ENCODE measurements around the gene PODXL.
"Not testable (repeated sequence)": the region's sequence is repeated elsewhere in the genome, so short reads cannot be mapped to it uniquely, and the experiment has no call there.

Gene PODXL

DNA sequence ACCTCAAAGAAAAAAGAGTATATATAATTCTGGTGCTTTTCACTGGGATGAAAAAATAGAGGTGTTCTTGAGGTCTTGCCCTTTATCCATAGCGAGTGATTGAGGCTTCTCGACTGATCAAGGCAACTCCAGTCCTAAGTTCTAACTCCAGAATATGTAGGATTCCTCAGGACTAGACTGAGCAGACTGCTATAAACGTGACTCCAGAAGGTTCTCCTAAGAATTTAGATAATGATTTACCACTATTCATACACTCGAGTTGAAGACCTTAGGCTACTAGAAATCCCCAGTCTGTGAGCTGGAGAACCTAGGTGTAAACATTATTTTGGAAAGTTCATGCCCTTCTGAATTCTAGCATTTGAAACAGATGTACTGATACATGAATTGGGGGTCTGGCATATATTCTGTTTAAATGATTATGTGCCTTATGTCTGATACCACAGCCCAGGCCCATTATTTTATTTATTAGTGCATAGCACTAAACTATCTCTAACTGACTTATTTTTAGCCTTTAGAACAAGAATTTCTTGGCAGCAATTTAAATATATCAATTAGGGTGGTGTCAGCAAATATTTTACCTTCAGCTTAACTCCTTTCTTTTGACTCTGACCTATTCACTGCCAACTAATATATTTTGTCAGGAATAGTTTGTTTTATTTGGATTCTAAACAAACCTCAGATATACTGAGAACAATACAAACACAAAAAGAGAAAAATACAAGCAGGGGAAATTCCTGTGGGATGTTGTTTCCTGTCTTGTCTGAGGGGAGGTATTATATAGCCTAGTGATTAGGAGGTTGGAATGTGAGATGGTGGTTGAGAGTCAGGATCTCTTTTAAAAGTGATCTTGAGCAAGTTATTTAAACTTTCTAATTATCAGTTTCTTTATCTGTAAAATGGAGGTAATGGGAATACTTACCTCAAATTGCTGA lies 75.8 kb downstream of the PODXL start:
- no peak for DNase-seq (ENCODE audit: extremely low read depth, low read depth)

DNA sequence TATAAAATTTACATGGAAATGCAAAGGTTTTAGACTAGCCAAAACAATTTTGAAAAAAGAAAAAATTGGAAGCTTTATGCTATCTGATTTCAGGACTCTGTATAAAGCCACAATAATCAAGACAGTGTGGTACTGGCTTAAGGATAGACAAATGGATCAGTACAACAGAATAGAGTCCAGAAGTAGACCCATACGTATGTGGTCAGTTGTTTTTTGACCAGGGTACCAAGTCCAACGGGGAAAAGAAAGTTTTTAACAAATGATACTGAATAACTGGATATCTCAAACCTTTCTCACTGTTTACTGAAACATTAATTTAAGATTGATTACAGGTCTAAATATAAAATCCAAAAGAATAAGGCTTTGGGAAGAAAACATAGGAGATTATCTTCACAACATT lies 79.7 kb downstream of the PODXL start:
- DNase-seq (ENCODE audit: extremely low read depth, low read depth): no peak
- no peak overlapping the region for H3K4me3 ChIP-seq (replicated peaks; ENCODE audit: low read depth, low read length)
- TF ChIP-seq, protein P1, sequence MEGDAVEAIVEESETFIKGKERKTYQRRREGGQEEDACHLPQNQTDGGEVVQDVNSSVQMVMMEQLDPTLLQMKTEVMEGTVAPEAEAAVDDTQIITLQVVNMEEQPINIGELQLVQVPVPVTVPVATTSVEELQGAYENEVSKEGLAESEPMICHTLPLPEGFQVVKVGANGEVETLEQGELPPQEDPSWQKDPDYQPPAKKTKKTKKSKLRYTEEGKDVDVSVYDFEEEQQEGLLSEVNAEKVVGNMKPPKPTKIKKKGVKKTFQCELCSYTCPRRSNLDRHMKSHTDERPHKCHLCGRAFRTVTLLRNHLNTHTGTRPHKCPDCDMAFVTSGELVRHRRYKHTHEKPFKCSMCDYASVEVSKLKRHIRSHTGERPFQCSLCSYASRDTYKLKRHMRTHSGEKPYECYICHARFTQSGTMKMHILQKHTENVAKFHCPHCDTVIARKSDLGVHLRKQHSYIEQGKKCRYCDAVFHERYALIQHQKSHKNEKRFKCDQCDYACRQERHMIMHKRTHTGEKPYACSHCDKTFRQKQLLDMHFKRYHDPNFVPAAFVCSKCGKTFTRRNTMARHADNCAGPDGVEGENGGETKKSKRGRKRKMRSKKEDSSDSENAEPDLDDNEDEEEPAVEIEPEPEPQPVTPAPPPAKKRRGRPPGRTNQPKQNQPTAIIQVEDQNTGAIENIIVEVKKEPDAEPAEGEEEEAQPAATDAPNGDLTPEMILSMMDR (IDR thresholded peaks at IDR 0.05; ENCODE audit: low read depth, low read length, missing control alignments): no peak

More for the DNA sequence above, 75.8 kb downstream of the PODXL start:
- H3K4me3 ChIP-seq (replicated peaks; ENCODE audit: low read depth, low read length): no peak overlapping the region
- TF ChIP-seq, protein P1 (IDR thresholded peaks at IDR 0.05; ENCODE audit: low read depth, low read length, missing control alignments): no peak

DNA sequence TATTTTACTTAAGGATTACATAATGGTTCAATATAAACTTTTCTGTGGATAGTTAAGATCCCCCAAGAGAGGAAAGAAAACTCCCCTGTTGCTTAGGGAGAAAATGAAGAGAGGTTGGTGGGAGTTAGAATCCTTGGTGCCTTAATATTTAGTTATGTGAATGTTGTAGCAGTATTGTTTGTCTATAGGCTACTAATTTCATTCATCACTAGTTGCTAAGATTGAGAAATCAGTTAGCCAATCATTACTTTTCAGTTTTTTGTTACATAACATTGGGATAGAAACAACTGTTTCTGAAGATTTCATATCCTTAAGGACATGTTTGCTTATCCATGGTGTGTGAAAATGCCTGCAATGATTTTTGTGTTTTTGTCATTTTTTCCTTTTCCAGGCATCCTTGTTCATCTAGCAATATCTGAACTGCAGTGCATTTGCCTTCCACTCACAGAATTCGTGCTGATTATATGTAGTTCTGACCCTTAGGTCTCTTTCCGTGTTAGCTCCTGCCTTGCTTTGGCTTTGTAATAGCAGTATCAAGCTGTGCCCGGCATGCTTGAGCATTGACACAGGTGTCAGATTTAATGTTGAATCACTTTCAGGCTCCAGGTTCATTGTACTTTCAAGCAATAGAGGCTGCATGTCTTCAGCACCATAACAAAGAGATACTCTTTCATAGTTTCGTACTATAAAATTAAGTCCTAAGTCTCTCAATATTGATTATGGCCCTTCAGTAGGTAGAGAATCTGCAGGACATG lies 85.0 kb downstream of the PODXL start:
- no peak for DNase-seq (ENCODE audit: extremely low read depth, low read depth)
- H3K4me3 ChIP-seq (replicated peaks; ENCODE audit: low read depth, low read length): no peak overlapping the region
- TF ChIP-seq, protein P1 (IDR thresholded peaks at IDR 0.05; ENCODE audit: low read depth, low read length, missing control alignments): no peak

DNA sequence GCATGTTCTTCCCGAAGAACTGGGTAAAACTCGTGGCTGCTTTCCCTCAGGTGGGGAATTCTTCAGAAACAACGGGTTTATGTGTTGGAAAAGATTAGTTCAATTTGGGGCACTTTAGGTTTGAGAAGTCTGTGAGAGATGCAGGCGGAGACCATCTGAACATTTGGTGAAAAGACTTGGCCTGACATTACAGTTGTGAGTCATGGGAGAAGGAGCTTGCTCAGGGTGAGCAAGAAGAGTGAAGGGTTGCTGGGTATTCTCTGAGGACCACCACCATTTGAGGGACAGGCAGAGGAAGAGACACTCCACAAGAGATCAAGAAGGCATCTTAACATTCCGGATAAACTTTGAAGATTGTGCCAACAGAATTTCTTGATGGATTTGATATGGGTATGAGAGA lies 88.6 kb downstream of the PODXL start:
- no peak for DNase-seq (ENCODE audit: extremely low read depth, low read depth)
- TF ChIP-seq, protein P1 (IDR thresholded peaks at IDR 0.05; ENCODE audit: low read depth, low read length, missing control alignments): no peak
- H3K4me3 ChIP-seq (replicated peaks; ENCODE audit: low read depth, low read length): no peak overlapping the region

DNA sequence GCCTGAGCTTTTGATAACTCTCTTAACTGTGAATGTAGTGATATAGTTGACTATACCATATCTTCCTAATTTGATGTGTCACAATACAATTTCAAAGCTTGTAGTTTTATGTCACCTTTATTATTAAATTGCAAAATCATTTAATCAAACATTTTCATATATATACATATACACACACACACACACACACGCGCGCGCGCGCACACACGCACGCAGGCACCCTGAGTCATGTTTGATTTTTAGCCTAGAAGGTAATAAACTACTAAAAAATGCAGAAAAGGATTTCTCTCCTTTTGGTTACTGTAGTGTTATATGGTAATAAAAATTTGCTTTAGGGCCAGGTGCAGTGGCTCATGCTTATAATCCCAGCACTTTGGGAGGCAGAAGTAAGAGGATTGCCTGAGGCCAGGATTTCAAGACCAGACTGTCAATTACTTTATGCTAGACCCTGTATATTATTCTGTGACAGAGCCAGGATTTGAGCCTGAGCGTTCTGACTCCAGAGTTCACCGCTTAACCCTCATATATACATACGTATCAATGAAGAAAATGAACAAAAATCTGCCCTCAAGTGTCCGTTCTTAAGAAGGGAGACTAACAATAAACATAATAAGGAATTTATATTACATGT lies 89.6 kb downstream of the PODXL start:
- TF ChIP-seq, protein P1 (IDR thresholded peaks at IDR 0.05; ENCODE audit: low read depth, low read length, missing control alignments): no peak
- H3K4me3 ChIP-seq (replicated peaks; ENCODE audit: low read depth, low read length): no peak overlapping the region
- no peak for DNase-seq (ENCODE audit: extremely low read depth, low read depth)

DNA sequence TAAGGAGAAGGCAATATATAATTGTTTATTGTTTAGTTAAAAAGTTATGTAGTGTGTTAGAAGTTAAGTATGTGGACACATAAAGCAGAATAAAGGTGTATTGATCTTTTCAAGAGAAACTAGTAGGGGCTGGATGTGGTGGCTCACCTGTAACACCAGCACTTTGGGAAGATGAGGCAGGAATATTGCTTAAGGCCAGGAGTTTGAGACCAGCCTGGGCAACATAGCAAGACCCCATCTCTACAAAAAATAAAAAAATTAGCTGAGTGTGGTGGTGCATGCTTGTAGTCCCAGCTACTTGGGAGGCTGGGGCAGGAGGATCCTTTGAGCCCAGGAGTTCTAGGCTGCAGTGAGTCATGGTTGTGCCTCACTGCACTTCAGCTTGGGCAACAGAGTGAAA lies 93.7 kb downstream of the PODXL start:
- not testable (repeated sequence) for DNase-seq (ENCODE audit: extremely low read depth, low read depth); H3K4me3 ChIP-seq (replicated peaks; ENCODE audit: low read depth, low read length)

DNA sequence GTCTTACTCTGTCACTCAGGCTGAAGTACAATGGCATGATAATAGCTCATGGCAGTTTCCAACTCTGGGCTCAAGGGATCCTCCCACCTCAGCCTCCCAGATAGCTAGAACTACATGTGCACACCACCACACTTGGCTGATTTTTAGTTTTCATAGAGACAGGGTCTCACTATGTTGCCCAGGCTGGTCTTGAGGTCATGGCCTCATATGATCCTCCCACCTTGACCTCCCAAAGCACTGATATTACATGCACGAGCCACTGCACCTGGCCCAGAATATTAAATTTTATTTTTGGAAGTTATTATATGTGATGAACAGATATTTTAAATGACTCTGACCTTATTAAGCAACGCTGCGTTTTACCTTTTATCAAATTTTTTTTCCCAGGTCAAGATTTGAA lies 94.4 kb downstream of the PODXL start:
- TF ChIP-seq, protein P1 (IDR thresholded peaks at IDR 0.05; ENCODE audit: low read depth, low read length, missing control alignments): no peak
- DNase-seq (ENCODE audit: extremely low read depth, low read depth): no peak
- H3K4me3 ChIP-seq (replicated peaks; ENCODE audit: low read depth, low read length): no peak overlapping the region

Data from HFF-Myc (cell line).